LNCAP (cell line): ENCODE results near the gene TMEM200A.

Experiments used
- CTCF ChIP-seq: fragments of 450-650 bp; IDR thresholded peaks from 2 replicates; pipeline ENCODE4 v1.5.1; 2017; ENCODE audit warnings: mild to moderate bottlenecking

TMEM200A gene

GRCh38 chr6:130467146-130468050 lies 101.6 kb downstream of the TMEM200A start:
- TF ChIP-seq CTCF = no peak

GRCh38 chr6:130470766-130471165 lies 104.9 kb downstream of the TMEM200A start:
- TF ChIP-seq CTCF = no peak

- TF ChIP-seq CTCF = no peak
Measured at GRCh38 chr6:130473886-130474285, 108.1 kb downstream of the TMEM200A start.

GRCh38 chr6:130482645-130483390 lies 117.0 kb downstream of the TMEM200A start:
- no peak for TF ChIP-seq CTCF

GRCh38 chr6:130485870-130486269 lies 120.1 kb downstream of the TMEM200A start:
- TF ChIP-seq CTCF = no peak

GRCh38 chr6:130486417-130486816 lies 120.6 kb downstream of the TMEM200A start:
- TF ChIP-seq CTCF = no peak

- no peak for TF ChIP-seq CTCF
Measured at GRCh38 chr6:130489514-130489913, 123.7 kb downstream of the TMEM200A start.
